ENCODE data around the gene HOXA11. TPM values are rescaled to one million over a fixed set of nuclear protein-coding genes. Genes with fewer than 3 reads are reported as not detected.

HOXA11 gene
- total RNA-seq, 6 donors from 2014 or later: not detected

- Histone ChIP-seq H3K4me1 (peaks cover 14 to 35% (median 22%) of the 10 kb centered on the region in 4 donors), H3K4me3 (peak overlapping the region in 3 of 4 donors; percentile 23 to 74 (median 62))
- peak in 1 of 2 donors; percentile 83 for DNase-seq
Observed at GRCh38 chr7:27139334-27140125, 45.5 kb downstream of the HOXA11 start.

GRCh38 chr7:27138985-27139333 is 46.1 kb downstream of the HOXA11 start:
- DNase-seq: no peak
- WGBS, 2 donors: 32 to 39% methylated on average over 11 of the region's 11 CpGs
- Histone ChIP-seq H3K27me3 (peaks cover 0 to 6% (median 2%) of the 10 kb centered on the region in 4 donors), H3K4me1 (peaks cover 19 to 37% (median 24%) of the 10 kb centered on the region in 4 donors), H3K9me3 (no peaks in the 10 kb centered on the region), H3K27ac (peak overlapping the region; percentile 94 to 98 (median 96)), H3K36me3 (no peaks in the 10 kb centered on the region), H3K4me3 (peak overlapping the region in 3 of 4 donors; percentile 23 to 74 (median 62))
- TF ChIP-seq POLR2A (IDR thresholded peaks at IDR 0.05) (no peak), CTCF (IDR thresholded peaks at IDR 0.05) (no peak), POLR2AphosphoS5 (IDR thresholded peaks at IDR 0.05) (no peak), EP300 (IDR thresholded peaks at IDR 0.05) (no peak)
- ATAC-seq (ENCODE audit: low FRiP score in 2 of 2): no peak

More at GRCh38 chr7:27139334-27140125, 45.5 kb downstream of the HOXA11 start:
- TF ChIP-seq POLR2A (IDR thresholded peaks at IDR 0.05) (no peak), POLR2AphosphoS5 (IDR thresholded peaks at IDR 0.05) (no peak), EP300 (IDR thresholded peaks at IDR 0.05) (no peak), CTCF (IDR thresholded peaks at IDR 0.05) (no peak)
- Histone ChIP-seq H3K27me3 (peaks cover 0 to 7% (median 3%) of the 10 kb centered on the region in 4 donors), H3K36me3 (no peaks in the 10 kb centered on the region), H3K27ac (peak overlapping the region; percentile 94 to 98 (median 96)), H3K9me3 (no peaks in the 10 kb centered on the region)
- no peak for ATAC-seq (ENCODE audit: low FRiP score in 2 of 2)
- 35 to 69% methylated on average over 24 to 41 of the region's 53 CpGs for WGBS, 2 donors

- Histone ChIP-seq H3K4me3 (peak overlapping the region in 2 of 4 donors; percentile 62 to 74), H3K4me1 (peaks cover 19 to 36% (median 28%) of the 10 kb centered on the region in 4 donors), H3K36me3 (no peaks in the 10 kb centered on the region), H3K27me3 (peaks cover 0 to 6% (median 2%) of the 10 kb centered on the region in 4 donors), H3K27ac (peak overlapping the region; percentile 94 to 98 (median 96)), H3K9me3 (no peaks in the 10 kb centered on the region)
- DNase-seq: no peak
- WGBS, 2 donors: 41 to 52% methylated on average over 1 of the region's 1 CpG
- TF ChIP-seq CTCF (IDR thresholded peaks at IDR 0.05): no peak
- TF ChIP-seq EP300 (IDR thresholded peaks at IDR 0.05): no peak
- TF ChIP-seq POLR2A (IDR thresholded peaks at IDR 0.05): no peak
- TF ChIP-seq POLR2AphosphoS5 (IDR thresholded peaks at IDR 0.05): no peak
- ATAC-seq (ENCODE audit: low FRiP score in 2 of 2): no peak
Observed at GRCh38 chr7:27138472-27138871, 46.6 kb downstream of the HOXA11 start.

- DNase-seq: no peak
- no peaks in the 10 kb centered on the region for H3K36me3 ChIP-seq
- H3K27me3 ChIP-seq: peaks cover 0 to 6% (median 0%) of the 10 kb centered on the region in 4 donors
- H3K27ac ChIP-seq: peak overlapping the region; percentile 94 to 98 (median 96)
- TF ChIP-seq POLR2AphosphoS5 (IDR thresholded peaks at IDR 0.05) (no peak), POLR2A (IDR thresholded peaks at IDR 0.05) (no peak), EP300 (IDR thresholded peaks at IDR 0.05) (no peak), CTCF (IDR thresholded peaks at IDR 0.05) (no peak)
- H3K4me1 ChIP-seq: peaks cover 24 to 38% (median 29%) of the 10 kb centered on the region in 4 donors
- no peaks in the 10 kb centered on the region for H3K9me3 ChIP-seq
- ATAC-seq (ENCODE audit: low FRiP score in 2 of 2): no peak
- WGBS, 2 donors: 45 to 63% methylated on average over 2 of the region's 2 CpGs
- H3K4me3 ChIP-seq: peak overlapping the region in 2 of 4 donors; percentile 62 to 74
Observed at GRCh38 chr7:27137640-27138315, 47.3 kb downstream of the HOXA11 start.
